Liver (tissue), 3 donors: ENCODE measurements around the gene NIPAL3.

Experiments used
- GABPA ChIP-seq, 2 donors: IDR thresholded peaks in 1 of 2; conservative IDR thresholded peaks in 1 of 2; 2 replicates each; pipeline ENCODE4 v1.6.1; 2016; ENCODE audit warnings: antibody characterized with exemption in 2 of 2, mild to moderate bottlenecking in 1 of 2, moderate library complexity in 1 of 2
- JUND ChIP-seq, 2 donors: IDR thresholded peaks; 2 replicates each; pipeline ENCODE4 v1.6.1; 2016; ENCODE audit warnings: antibody characterized with exemption in 2 of 2
- RAD21 ChIP-seq, 2 donors: IDR thresholded peaks; 2 replicates each; pipeline ENCODE4 v1.6.1; 2016; ENCODE audit warnings: antibody characterized with exemption in 2 of 2, mild to moderate bottlenecking in 2 of 2
- RXRA ChIP-seq, 2 donors: IDR thresholded peaks; 2 replicates each; pipeline ENCODE4 v1.6.1; 2017 to 2018; ENCODE audit warnings: antibody characterized with exemption in 2 of 2, mild to moderate bottlenecking in 1 of 2
- SP1 ChIP-seq: IDR thresholded peaks from 2 replicates; pipeline ENCODE4 v1.6.1; 2018; ENCODE audit warnings: antibody characterized with exemption, mild to moderate bottlenecking
- TAF1 ChIP-seq: conservative IDR thresholded peaks from 2 replicates; pipeline ENCODE4 v1.6.1; 2016; ENCODE audit warnings: antibody characterized with exemption, mild to moderate bottlenecking
- TF ChIP-seq, protein P1 (sequence below): fragments of 150-350 bp; IDR thresholded peaks from 2 replicates; pipeline ENCODE4 v1.5.1; 2017; ENCODE audit warnings: improper control_type of control experiment, low read depth, low read length; ENCODE audit not compliant: missing input control
- TF ChIP-seq, protein P2 (sequence below): IDR thresholded peaks from 2 replicates; pipeline ENCODE4 v1.6.1; 2016; ENCODE audit warnings: antibody characterized with exemption, mild to moderate bottlenecking
- TF ChIP-seq, protein P3 (sequence below): IDR thresholded peaks from 2 replicates; pipeline ENCODE4 v1.6.1; 2016; ENCODE audit warnings: antibody characterized with exemption
- donor health status: healthy.
- donor health status: healthy.

DNA sequence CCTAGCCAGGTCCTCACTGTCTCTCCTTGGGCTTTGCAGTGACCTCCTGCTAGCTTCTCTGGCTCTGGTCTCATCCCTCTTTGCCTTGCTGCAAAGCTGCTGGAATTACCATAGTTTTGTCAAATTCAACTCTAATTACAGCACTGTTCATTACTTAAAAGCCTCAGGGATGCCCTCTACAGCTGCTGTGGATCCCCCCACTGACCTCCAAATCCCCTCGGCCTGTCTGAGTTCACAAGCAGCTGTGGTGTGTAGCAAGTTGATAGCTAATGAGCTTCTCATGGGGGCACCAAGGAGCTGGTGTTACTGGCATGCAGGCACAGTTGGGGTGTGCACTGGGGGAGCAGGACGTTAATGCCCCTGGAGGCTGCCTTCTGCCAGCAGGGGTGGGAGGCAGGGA is 24.8 kb downstream of the NIPAL3 start:
- TF ChIP-seq, protein P1, sequence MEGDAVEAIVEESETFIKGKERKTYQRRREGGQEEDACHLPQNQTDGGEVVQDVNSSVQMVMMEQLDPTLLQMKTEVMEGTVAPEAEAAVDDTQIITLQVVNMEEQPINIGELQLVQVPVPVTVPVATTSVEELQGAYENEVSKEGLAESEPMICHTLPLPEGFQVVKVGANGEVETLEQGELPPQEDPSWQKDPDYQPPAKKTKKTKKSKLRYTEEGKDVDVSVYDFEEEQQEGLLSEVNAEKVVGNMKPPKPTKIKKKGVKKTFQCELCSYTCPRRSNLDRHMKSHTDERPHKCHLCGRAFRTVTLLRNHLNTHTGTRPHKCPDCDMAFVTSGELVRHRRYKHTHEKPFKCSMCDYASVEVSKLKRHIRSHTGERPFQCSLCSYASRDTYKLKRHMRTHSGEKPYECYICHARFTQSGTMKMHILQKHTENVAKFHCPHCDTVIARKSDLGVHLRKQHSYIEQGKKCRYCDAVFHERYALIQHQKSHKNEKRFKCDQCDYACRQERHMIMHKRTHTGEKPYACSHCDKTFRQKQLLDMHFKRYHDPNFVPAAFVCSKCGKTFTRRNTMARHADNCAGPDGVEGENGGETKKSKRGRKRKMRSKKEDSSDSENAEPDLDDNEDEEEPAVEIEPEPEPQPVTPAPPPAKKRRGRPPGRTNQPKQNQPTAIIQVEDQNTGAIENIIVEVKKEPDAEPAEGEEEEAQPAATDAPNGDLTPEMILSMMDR: no peak
- TF ChIP-seq RAD21 (IDR thresholded peaks at IDR 0.05) (no peak), SP1 (no peak), JUND (IDR thresholded peaks at IDR 0.05) (no peak), TAF1 (no peak), RXRA (IDR thresholded peaks at IDR 0.05) (no peak), GABPA (IDR thresholded peaks at IDR 0.05 in 1 of 2, conservative IDR thresholded peaks at IDR 0.05 in 1 of 2) (no peak)
- TF ChIP-seq, protein P2, sequence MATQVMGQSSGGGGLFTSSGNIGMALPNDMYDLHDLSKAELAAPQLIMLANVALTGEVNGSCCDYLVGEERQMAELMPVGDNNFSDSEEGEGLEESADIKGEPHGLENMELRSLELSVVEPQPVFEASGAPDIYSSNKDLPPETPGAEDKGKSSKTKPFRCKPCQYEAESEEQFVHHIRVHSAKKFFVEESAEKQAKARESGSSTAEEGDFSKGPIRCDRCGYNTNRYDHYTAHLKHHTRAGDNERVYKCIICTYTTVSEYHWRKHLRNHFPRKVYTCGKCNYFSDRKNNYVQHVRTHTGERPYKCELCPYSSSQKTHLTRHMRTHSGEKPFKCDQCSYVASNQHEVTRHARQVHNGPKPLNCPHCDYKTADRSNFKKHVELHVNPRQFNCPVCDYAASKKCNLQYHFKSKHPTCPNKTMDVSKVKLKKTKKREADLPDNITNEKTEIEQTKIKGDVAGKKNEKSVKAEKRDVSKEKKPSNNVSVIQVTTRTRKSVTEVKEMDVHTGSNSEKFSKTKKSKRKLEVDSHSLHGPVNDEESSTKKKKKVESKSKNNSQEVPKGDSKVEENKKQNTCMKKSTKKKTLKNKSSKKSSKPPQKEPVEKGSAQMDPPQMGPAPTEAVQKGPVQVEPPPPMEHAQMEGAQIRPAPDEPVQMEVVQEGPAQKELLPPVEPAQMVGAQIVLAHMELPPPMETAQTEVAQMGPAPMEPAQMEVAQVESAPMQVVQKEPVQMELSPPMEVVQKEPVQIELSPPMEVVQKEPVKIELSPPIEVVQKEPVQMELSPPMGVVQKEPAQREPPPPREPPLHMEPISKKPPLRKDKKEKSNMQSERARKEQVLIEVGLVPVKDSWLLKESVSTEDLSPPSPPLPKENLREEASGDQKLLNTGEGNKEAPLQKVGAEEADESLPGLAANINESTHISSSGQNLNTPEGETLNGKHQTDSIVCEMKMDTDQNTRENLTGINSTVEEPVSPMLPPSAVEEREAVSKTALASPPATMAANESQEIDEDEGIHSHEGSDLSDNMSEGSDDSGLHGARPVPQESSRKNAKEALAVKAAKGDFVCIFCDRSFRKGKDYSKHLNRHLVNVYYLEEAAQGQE: no peak
- TF ChIP-seq, protein P3, sequence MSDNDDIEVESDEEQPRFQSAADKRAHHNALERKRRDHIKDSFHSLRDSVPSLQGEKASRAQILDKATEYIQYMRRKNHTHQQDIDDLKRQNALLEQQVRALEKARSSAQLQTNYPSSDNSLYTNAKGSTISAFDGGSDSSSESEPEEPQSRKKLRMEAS: no peak
